HepG2 (cell line): ENCODE results near the gene ARHGDIA. TPM values are rescaled to one million over a fixed set of nuclear protein-coding genes. Genes with fewer than 3 reads are reported as not detected.

Experiments
- AGO1 ChIP-seq: fragments of 200-400 bp; formaldehyde crosslinking; IDR thresholded peaks from 2 replicates; pipeline ENCODE4 v1.6.1; 2017; ENCODE audit warnings: mild to moderate bottlenecking, low read depth, low read length, moderate library complexity; ENCODE audit not compliant: poor library complexity, severe bottlenecking
- AGO2 ChIP-seq: fragments of 200-400 bp; formaldehyde crosslinking; optimal IDR thresholded peaks from 2 replicates; pipeline ENCODE3; 2017; ENCODE audit warnings: mild to moderate bottlenecking, low read depth, low read length, moderate library complexity
- HCFC1 ChIP-seq: fragments of 150-350 bp; IDR thresholded peaks from 2 replicates; pipeline ENCODE4 v1.6.1; 2014; ENCODE audit warnings: low read depth, low read length
- HDAC6 ChIP-seq: fragments of 200-600 bp; sonication (generic); IDR thresholded peaks from 2 replicates; pipeline ENCODE4 v1.7.0; 2017; ENCODE audit warnings: mild to moderate bottlenecking, antibody characterized with exemption, low read length, low read depth
- HNRNPL ChIP-seq: fragments of 200-400 bp; formaldehyde crosslinking; IDR thresholded peaks from 2 replicates; pipeline ENCODE4 v1.6.1; 2017; ENCODE audit warnings: mild to moderate bottlenecking, low read depth, low read length
- JUNB ChIP-seq: sonication (generic); formaldehyde crosslinking; IDR thresholded peaks from 2 replicates; pipeline ENCODE4 v1.8.0; 2022; ENCODE audit warnings: missing genetic modification reagents, mild to moderate bottlenecking, borderline replicate concordance
- KDM6A ChIP-seq: IDR thresholded peaks from 2 replicates; pipeline ENCODE4 v1.6.1; 2016; ENCODE audit warnings: low read depth
- NFKBIZ ChIP-seq: IDR thresholded peaks from 2 replicates; pipeline ENCODE4 v1.6.1; 2018; ENCODE audit warnings: missing genetic modification reagents, missing compliant biosample characterization
- POLR2A ChIP-seq, 2 experiments: IDR thresholded peaks; 2 replicates each; pipeline ENCODE4 v1.6.1; 2011; ENCODE audit warnings: low read depth in 2 of 2, low read length in 2 of 2, mild to moderate bottlenecking in 1 of 2, moderate library complexity in 1 of 2; ENCODE audit not compliant: insufficient read depth in 1 of 2
- SKI ChIP-seq: fragments of 450-650 bp; IDR thresholded peaks from one replicate; pipeline ENCODE4 v1.6.1; 2018; ENCODE audit warnings: mild to moderate bottlenecking; ENCODE audit not compliant: partially characterized antibody
- SP4 ChIP-seq: sonication (generic); formaldehyde crosslinking; IDR thresholded peaks from 2 replicates; pipeline ENCODE4 v1.8.1; 2023; ENCODE audit warnings: mild to moderate bottlenecking, missing genetic modification reagents
- SRF ChIP-seq: IDR thresholded peaks from 2 replicates; pipeline ENCODE4 v1.6.1; 2011; ENCODE audit warnings: mild to moderate bottlenecking, low read depth, low read length, moderate library complexity
- TEAD3 ChIP-seq: optimal IDR thresholded peaks from 2 replicates; pipeline ENCODE3; 2016; ENCODE audit warnings: borderline replicate concordance
- ZFX ChIP-seq: sonication (generic); formaldehyde crosslinking; IDR thresholded peaks from 2 replicates; pipeline ENCODE4 v1.4.0; 2020; ENCODE audit warnings: mild to moderate bottlenecking, low read depth, missing genetic modification reagents, moderate library complexity
- ZNF232 ChIP-seq: sonication (generic); formaldehyde crosslinking; IDR thresholded peaks from 2 replicates; pipeline ENCODE4 v1.4.0; 2020; ENCODE audit warnings: missing genetic modification reagents, borderline replicate concordance
- ZNF333 ChIP-seq: sonication (generic); formaldehyde crosslinking; IDR thresholded peaks from 2 replicates; pipeline ENCODE4 v1.4.0; 2020; ENCODE audit warnings: mild to moderate bottlenecking, missing genetic modification reagents, borderline replicate concordance
- ZNF556 ChIP-seq: sonication (generic); formaldehyde crosslinking; IDR thresholded peaks from 2 replicates; pipeline ENCODE4 v1.4.0; 2020; ENCODE audit warnings: mild to moderate bottlenecking, missing genetic modification reagents, borderline replicate concordance
- ZNF557 ChIP-seq: sonication (generic); formaldehyde crosslinking; IDR thresholded peaks from 2 replicates; pipeline ENCODE4 v1.4.0; 2020; ENCODE audit warnings: missing genetic modification reagents
- ZNF562 ChIP-seq: sonication (generic); formaldehyde crosslinking; IDR thresholded peaks from 2 replicates; pipeline ENCODE4 v1.8.0; 2022; ENCODE audit warnings: missing genetic modification reagents, borderline replicate concordance
- ZNF672 ChIP-seq: sonication (generic); formaldehyde crosslinking; IDR thresholded peaks from 2 replicates; pipeline ENCODE4 v1.8.1; 2022; ENCODE audit warnings: missing genetic modification reagents
- ZNF891 ChIP-seq: sonication (generic); formaldehyde crosslinking; IDR thresholded peaks from 2 replicates; pipeline ENCODE4 v1.5.0; 2020; ENCODE audit warnings: mild to moderate bottlenecking, missing genetic modification reagents
- polyA plus RNA-seq, 8 experiments: library from polyadenylated mRNA; depleted of rRNA in 3 of 8; stranded (reverse) in 7 of 8; unstranded in 1 of 8; fragments of >200 nt; fragmentation: Illumina TruSeq in 4 of 8; extraction: Trizol in 4 of 8; gene quantifications; 2 replicates each; pipeline versions ENCODE4 v1.2.1 to v1.2.3, GENCODE V29; 2011 to 2016; ENCODE audit warnings: low read depth in 4 of 8, missing spikeins in 1 of 8, mixed read lengths in 1 of 8; ENCODE audit not compliant: insufficient read depth in 1 of 8
- total RNA-seq, 5 experiments: library from RNA; depleted of rRNA; stranded (reverse); fragments of >200 nt; fragmentation: Illumina TruSeq; extraction: Trizol; gene quantifications; 2 replicates each; pipeline ENCODE4 v1.2.3, GENCODE V29; 2016; ENCODE audit warnings: low read depth in 1 of 5
- TF ChIP-seq, protein P1 (sequence below): sonication (generic); formaldehyde crosslinking; IDR thresholded peaks from 2 replicates; pipeline ENCODE4 v1.8.0; 2022; ENCODE audit warnings: missing genetic modification reagents, low read depth, mild to moderate bottlenecking, borderline replicate concordance
- TF ChIP-seq, protein P2 (sequence below): sonication (generic); formaldehyde crosslinking; IDR thresholded peaks from 2 replicates; pipeline ENCODE4 v1.4.0; 2020; ENCODE audit warnings: mild to moderate bottlenecking, low read depth, missing genetic modification reagents
- TF ChIP-seq, protein P3 (sequence below): IDR thresholded peaks from 2 replicates; pipeline ENCODE4 v1.6.1; 2012; ENCODE audit warnings: inconsistent platforms
- TF ChIP-seq, protein P4 (sequence below): sonication (generic); formaldehyde crosslinking; IDR thresholded peaks from 2 replicates; pipeline ENCODE4 v1.4.0; 2020; ENCODE audit warnings: mild to moderate bottlenecking, missing genetic modification reagents
- TF ChIP-seq, protein P5 (sequence below): IDR thresholded peaks from 2 replicates; pipeline ENCODE4 v1.6.1; 2016

Gene ARHGDIA
- total and polyA plus RNA-seq, 2 of the 13 experiments (the other 11 are each of a cell fraction or from before 2014, with no cell fraction given): 40.0 to 64.0 TPM

DNA sequence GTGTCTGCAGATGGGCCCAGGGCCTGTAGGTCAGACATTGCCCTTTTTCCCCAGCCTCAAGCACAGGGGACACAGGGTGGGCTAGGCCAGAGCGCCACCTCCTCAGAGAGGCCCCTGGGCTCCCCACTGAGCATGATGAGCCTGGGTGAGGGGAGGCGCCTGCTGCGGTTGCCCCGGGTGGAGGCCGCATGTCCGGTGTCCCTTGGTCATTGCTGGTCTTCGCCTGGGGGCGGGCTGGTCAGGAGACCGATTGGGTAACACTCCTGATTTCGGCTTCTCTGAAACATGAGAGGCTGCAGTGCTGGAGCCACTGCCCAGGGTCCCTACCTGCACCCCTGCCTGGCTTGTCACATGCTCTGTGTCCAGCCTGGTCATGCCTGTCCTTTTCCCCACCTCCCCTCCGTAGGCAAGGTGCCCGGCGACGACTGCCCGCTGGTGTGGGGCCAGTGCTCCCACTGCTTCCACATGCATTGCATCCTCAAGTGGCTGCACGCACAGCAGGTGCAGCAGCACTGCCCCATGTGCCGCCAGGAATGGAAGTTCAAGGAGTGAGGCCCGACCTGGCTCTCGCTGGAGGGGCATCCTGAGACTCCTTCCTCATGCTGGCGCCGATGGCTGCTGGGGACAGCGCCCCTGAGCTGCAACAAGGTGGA, 28.5 kb upstream of the ARHGDIA start (continued):
- no peak for TF ChIP-seq NFKBIZ (CRISPR knock-in tag)
- no peak for TF ChIP-seq ZNF556
- TF ChIP-seq, protein P1, sequence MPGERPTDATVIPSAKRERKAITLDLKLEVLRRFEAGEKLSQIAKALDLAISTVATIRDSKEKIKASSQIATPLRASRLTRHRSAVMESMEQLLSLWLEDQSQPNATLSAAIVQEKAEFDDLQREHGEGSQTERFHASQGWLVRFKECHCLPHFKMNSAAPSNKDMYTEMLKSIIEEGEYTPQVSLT (CRISPR knock-in tag): no peak
- TF ChIP-seq ZNF557 (CRISPR knock-in tag): no peak
- TF ChIP-seq JUNB (CRISPR knock-in tag): no peak
- TF ChIP-seq AGO2: peak; percentile 49
- TF ChIP-seq AGO1: peak; percentile 8
- TF ChIP-seq ZNF232 (CRISPR knock-in tag): no peak
- TF ChIP-seq, protein P2, sequence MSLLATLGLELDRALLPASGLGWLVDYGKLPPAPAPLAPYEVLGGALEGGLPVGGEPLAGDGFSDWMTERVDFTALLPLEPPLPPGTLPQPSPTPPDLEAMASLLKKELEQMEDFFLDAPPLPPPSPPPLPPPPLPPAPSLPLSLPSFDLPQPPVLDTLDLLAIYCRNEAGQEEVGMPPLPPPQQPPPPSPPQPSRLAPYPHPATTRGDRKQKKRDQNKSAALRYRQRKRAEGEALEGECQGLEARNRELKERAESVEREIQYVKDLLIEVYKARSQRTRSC: no peak
- no peak for TF ChIP-seq KDM6A
- no peak for TF ChIP-seq SKI
- peak; percentile 42; the same call in 1 of the 2 replicates for TF ChIP-seq SP4 (CRISPR knock-in tag)
- TF ChIP-seq, protein P3, sequence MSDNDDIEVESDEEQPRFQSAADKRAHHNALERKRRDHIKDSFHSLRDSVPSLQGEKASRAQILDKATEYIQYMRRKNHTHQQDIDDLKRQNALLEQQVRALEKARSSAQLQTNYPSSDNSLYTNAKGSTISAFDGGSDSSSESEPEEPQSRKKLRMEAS: 0 out of 2 replicates have a peak, but pooled peaks have one; percentile 21
- no peak for TF ChIP-seq ZNF891
- TF ChIP-seq HCFC1: no peak
- 0 out of 2 replicates have a peak, but pooled peaks have one; percentile 12 for TF ChIP-seq ZNF562 (CRISPR knock-in tag)
- no peak for TF ChIP-seq TEAD3 (CRISPR knock-in tag)
- TF ChIP-seq HDAC6: no peak
- TF ChIP-seq, protein P4, sequence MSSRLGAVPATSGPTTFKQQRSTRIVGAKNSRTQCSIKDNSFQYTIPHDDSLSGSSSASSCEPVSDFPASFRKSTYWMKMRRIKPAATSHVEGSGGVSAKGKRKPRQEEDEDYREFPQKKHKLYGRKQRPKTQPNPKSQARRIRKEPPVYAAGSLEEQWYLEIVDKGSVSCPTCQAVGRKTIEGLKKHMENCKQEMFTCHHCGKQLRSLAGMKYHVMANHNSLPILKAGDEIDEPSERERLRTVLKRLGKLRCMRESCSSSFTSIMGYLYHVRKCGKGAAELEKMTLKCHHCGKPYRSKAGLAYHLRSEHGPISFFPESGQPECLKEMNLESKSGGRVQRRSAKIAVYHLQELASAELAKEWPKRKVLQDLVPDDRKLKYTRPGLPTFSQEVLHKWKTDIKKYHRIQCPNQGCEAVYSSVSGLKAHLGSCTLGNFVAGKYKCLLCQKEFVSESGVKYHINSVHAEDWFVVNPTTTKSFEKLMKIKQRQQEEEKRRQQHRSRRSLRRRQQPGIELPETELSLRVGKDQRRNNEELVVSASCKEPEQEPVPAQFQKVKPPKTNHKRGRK (CRISPR knock-in tag): no peak
- TF ChIP-seq, protein P5, sequence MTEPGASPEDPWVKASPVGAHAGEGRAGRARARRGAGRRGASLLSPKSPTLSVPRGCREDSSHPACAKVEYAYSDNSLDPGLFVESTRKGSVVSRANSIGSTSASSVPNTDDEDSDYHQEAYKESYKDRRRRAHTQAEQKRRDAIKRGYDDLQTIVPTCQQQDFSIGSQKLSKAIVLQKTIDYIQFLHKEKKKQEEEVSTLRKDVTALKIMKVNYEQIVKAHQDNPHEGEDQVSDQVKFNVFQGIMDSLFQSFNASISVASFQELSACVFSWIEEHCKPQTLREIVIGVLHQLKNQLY (CRISPR knock-in tag): no peak
- 0 out of 2 replicates have a peak, but pooled peaks have one; percentile 5 for TF ChIP-seq ZFX (CRISPR knock-in tag)
- TF ChIP-seq POLR2A (IDR thresholded peaks at IDR 0.05; ENCODE audit: insufficient read depth in 1 of 2, low read depth in 2 of 2, low read length in 2 of 2): peak in 1 of 2 experiments; percentile 18; a peak in 1 of 4 replicates
- TF ChIP-seq ZNF672 (CRISPR knock-in tag): no peak
- no peak; the same call in 1 of the 2 replicates for TF ChIP-seq ZNF333 (CRISPR knock-in tag)
- no peak for TF ChIP-seq SRF
- TF ChIP-seq HNRNPL: no peak
